GM12878 (cell line): ENCODE data around the gene MAN2A2. TPM values are rescaled to one million over a fixed set of nuclear protein-coding genes. Genes with fewer than 3 reads are reported as not detected.

Source experiments
- ATAC-seq: fragments of 200-7000 bp; cut with Tn5 transposase; 3 replicates; pipeline ENCODE4 v1.9.1; 2020; ENCODE audit warnings: mild to moderate bottlenecking, moderate library complexity
- BruUV-seq: library from RNA; stranded (reverse); fragments of 400-500 nt; replicated peaks from 2 replicates; lab custom pipeline; 2021; lab: Mats Ljungman, UMichigan
- CTCF ChIA-PET: fragments of 300-600 bp; sonication (Branson Sonifier 250); formaldehyde crosslinking; extraction: SDS; loops from one replicate; lab custom pipeline; 2021; ENCODE audit warnings: inconsistent platforms; lab: Yijun Ruan, JAX
- POLR2A ChIA-PET: fragments of 350-600 bp; formaldehyde crosslinking; extraction: SDS; loops from one replicate; lab custom pipeline; 2021; ENCODE audit warnings: inconsistent platforms; lab: Charles Lee
- RAD21 ChIA-PET: fragments of 300-600 bp; sonication (Branson Sonifier 250); formaldehyde crosslinking; loops from one replicate; lab custom pipeline; 2023; ENCODE audit warnings: antibody characterized with exemption; ENCODE audit not compliant: unreplicated experiment; lab: Charles Lee
- SMC1A ChIA-PET: fragments of 300-600 bp; sonication (Branson Sonifier 250); formaldehyde crosslinking; loops from one replicate; lab custom pipeline; 2023; ENCODE audit not compliant: unreplicated experiment, uncharacterized antibody; lab: Charles Lee
- DNase-seq: peaks from one replicate; pipeline ENCODE4 v3.0.0-alpha.2; 2011; ENCODE audit warnings: low read depth, low spot score
- FAIRE-seq: peaks from 3 replicates; lab custom pipeline; 2011; peaks lifted over from hg19 to GRCh38; lab: Jason Lieb, UNC
- H2AFZ ChIP-seq: 2 replicates; pipeline ENCODE4 v1.6.0; 2011; ENCODE audit warnings: low read depth, low read length, control low read depth; ENCODE audit not compliant: control insufficient read depth
- H3K27ac ChIP-seq: 2 replicates; pipeline ENCODE4 v1.5.1; 2011; ENCODE audit warnings: control low read depth; ENCODE audit not compliant: control insufficient read depth, insufficient read depth
- H3K27me3 ChIP-seq, 2 experiments: replicated peaks in 1 of 2; 2 replicates each; pipeline versions ENCODE4 v1.6.0 to v1.6.1; 2011; ENCODE audit warnings: low read length in 1 of 2; ENCODE audit not compliant: control insufficient read depth in 2 of 2, insufficient read depth in 2 of 2
- H3K36me3 ChIP-seq, 2 experiments: 2 replicates each; pipeline ENCODE4 v1.5.1; 2011; ENCODE audit warnings: low read length in 1 of 2; ENCODE audit not compliant: control insufficient read depth in 2 of 2, insufficient read depth in 2 of 2
- H3K4me1 ChIP-seq: 2 replicates; pipeline ENCODE4 v1.6.1; 2011; ENCODE audit warnings: mild to moderate bottlenecking, low read length, moderate library complexity, mixed read lengths; ENCODE audit not compliant: control insufficient read depth, insufficient read depth
- H3K4me2 ChIP-seq: 2 replicates; pipeline ENCODE4 v1.6.0; 2011; ENCODE audit warnings: control low read depth; ENCODE audit not compliant: control insufficient read depth, insufficient read depth
- H3K4me3 ChIP-seq: fragments of 200-600 bp; sonication (generic); 2 replicates; pipeline ENCODE4 v1.5.1; 2016
- H3K79me2 ChIP-seq: 2 replicates; pipeline ENCODE4 v1.6.0; 2011; ENCODE audit warnings: low read length; ENCODE audit not compliant: control insufficient read depth, insufficient read depth
- H3K9ac ChIP-seq: 2 replicates; pipeline ENCODE4 v1.8.0; 2011; ENCODE audit warnings: low read length, control low read depth, mixed read lengths; ENCODE audit not compliant: control insufficient read depth, insufficient read depth
- H3K9me3 ChIP-seq: replicated peaks from 3 replicates; pipeline ENCODE4 v1.5.1; 2011; ENCODE audit warnings: mild to moderate bottlenecking, low read length; ENCODE audit not compliant: control insufficient read depth, insufficient read depth
- H4K20me1 ChIP-seq: 2 replicates; pipeline ENCODE4 v1.6.0; 2011; ENCODE audit not compliant: control insufficient read depth, insufficient read depth
- MLLT1 ChIP-seq: fragments of 450-650 bp; IDR thresholded peaks from 2 replicates; pipeline ENCODE4 v1.6.1; 2016; ENCODE audit warnings: mild to moderate bottlenecking
- MYB ChIP-seq: fragments of 150-350 bp; IDR thresholded peaks from 2 replicates; pipeline ENCODE4 v1.6.1; 2014; ENCODE audit warnings: mild to moderate bottlenecking, low read depth, low read length, borderline replicate concordance
- POLR2AphosphoS2 ChIP-seq: IDR thresholded peaks from 2 replicates; pipeline ENCODE4 v1.6.1; 2011; ENCODE audit warnings: low read depth, mild to moderate bottlenecking, low read length, improper control_type of control experiment, moderate library complexity
- RAD51 ChIP-seq: fragments of 450-650 bp; IDR thresholded peaks from 2 replicates; pipeline ENCODE4 v1.6.1; 2016; ENCODE audit warnings: moderate library complexity, mild to moderate bottlenecking, inconsistent platforms
- RELB ChIP-seq: fragments of 450-650 bp; IDR thresholded peaks from 2 replicates; pipeline ENCODE4 v1.6.1; 2017; ENCODE audit warnings: low read depth, mild to moderate bottlenecking, moderate library complexity
- SIX5 ChIP-seq: IDR thresholded peaks from 2 replicates; pipeline ENCODE4 v1.6.1; 2011; ENCODE audit warnings: mild to moderate bottlenecking, low read depth, low read length, moderate library complexity; ENCODE audit not compliant: severe bottlenecking
- SKIL ChIP-seq: fragments of 450-650 bp; IDR thresholded peaks from 2 replicates; pipeline ENCODE4 v1.6.1; 2017; ENCODE audit warnings: mild to moderate bottlenecking, low read depth, inconsistent platforms; ENCODE audit not compliant: poor library complexity, severe bottlenecking
- SPI1 ChIP-seq: IDR thresholded peaks from 2 replicates; pipeline ENCODE4 v1.6.1; 2011; ENCODE audit warnings: low read depth, mild to moderate bottlenecking, low read length, moderate library complexity, borderline replicate concordance; ENCODE audit not compliant: insufficient read depth
- TCF12 ChIP-seq: IDR thresholded peaks from 2 replicates; pipeline ENCODE4 v1.6.1; 2011; ENCODE audit warnings: low read depth, mild to moderate bottlenecking, low read length
- USF2 ChIP-seq: IDR thresholded peaks from 2 replicates; pipeline ENCODE4 v1.6.1; 2011; ENCODE audit warnings: low read depth, low read length, improper control_type of control experiment, borderline replicate concordance
- WRNIP1 ChIP-seq: IDR thresholded peaks from 2 replicates; pipeline ENCODE4 v1.6.1; 2011; ENCODE audit warnings: low read depth, low read length, improper control_type of control experiment, borderline replicate concordance
- ZBTB33 ChIP-seq: fragments of 450-650 bp; IDR thresholded peaks from 2 replicates; pipeline ENCODE4 v1.6.1; 2017; ENCODE audit warnings: mild to moderate bottlenecking
- ZNF24 ChIP-seq: fragments of 450-650 bp; IDR thresholded peaks from 2 replicates; pipeline ENCODE4 v1.6.1; 2017; ENCODE audit warnings: antibody characterized with exemption, mild to moderate bottlenecking
- ZNF622 ChIP-seq: fragments of 450-650 bp; IDR thresholded peaks from 2 replicates; pipeline ENCODE4 v1.6.1; 2017; ENCODE audit warnings: mild to moderate bottlenecking, inconsistent platforms
- WGBS: methylation state at CpG from one replicate; pipeline ENCODE4 v1.1.6; 2016; ENCODE audit warnings: low lambda C conversion rate; ENCODE audit not compliant: insufficient replicate concordance, insufficient coverage; ENCODE audit errors: missing lambda C conversion rate; 5-methylcytosine and 5-hydroxymethylcytosine counted together
- in situ Hi-C: fragments of 300-500 bp; cut with MboI; formaldehyde crosslinking; loops from 9 replicates; pipeline ENCODE4 v1.14.3; 2018; ENCODE audit warnings: mixed read lengths
- intact Hi-C: fragments of 100-400 bp; cut with micrococcal nuclease; formaldehyde crosslinking; loops from one replicate; pipeline ENCODE4 v1.14.2; 2022; ENCODE audit not compliant: unreplicated experiment
- polyA plus RNA-seq, 11 experiments: library from polyadenylated mRNA; depleted of rRNA in 4 of 11; unstranded in 6 of 11; stranded (reverse) in 5 of 11; fragments of >200 nt; fragmentation: Nextera tagmentation in 4 of 11; fragmentation: Illumina TruSeq in 1 of 11; extraction: Ambion mirVana in 4 of 11; extraction: Trizol in 1 of 11; gene quantifications; 1 replicate in 1 of 11; 2 replicates in 10 of 11; pipeline versions ENCODE4 v1.2.1 to v1.2.3, GENCODE V29; 2011 to 2016; ENCODE audit warnings: inconsistent platforms in 2 of 11, missing spikeins in 2 of 11, low read depth in 1 of 11
- total RNA-seq, 4 experiments: library from RNA; depleted of rRNA in 3 of 4; stranded (reverse); fragments of >200 nt in 3 of 4; fragmentation: Illumina TruSeq in 1 of 4; extraction: Trizol in 1 of 4; gene quantifications; 2 replicates each; pipeline versions ENCODE4 v1.2.1 to v1.2.3, GENCODE V29; 2013 to 2021

MAN2A2 gene
- total and polyA plus RNA-seq, 10 of the 15 experiments (the other 5 are each of a cell fraction or from before 2014, with no cell fraction given): 4.2 to 79.4 (median 23.2) TPM

GRCh38 chr15:90945091-90945490 lies 42.0 kb downstream of the MAN2A2 start:
- RAD21 ChIA-PET: no interaction called here
- in situ Hi-C loops: no loop called here
- WGBS: 94% methylated on average over 7 of the region's 7 CpGs
- TF ChIP-seq ZBTB33 (no peak), RAD51 (no peak), WRNIP1 (no peak), POLR2AphosphoS2 (no peak), SKIL (no peak), ZNF24 (no peak), TCF12 (no peak), ZNF622 (no peak), USF2 (no peak), RELB (no peak), SPI1 (no peak), MLLT1 (no peak), MYB (no peak), SIX5 (no peak)

More at GRCh38 chr15:90945091-90945490, 42.0 kb downstream of the MAN2A2 start:
- H3K27ac ChIP-seq: no peak overlapping the region
- H3K9ac ChIP-seq: no peak overlapping the region
- H3K27me3 ChIP-seq: no peaks in the 10 kb centered on the region
- DNase-seq (no peak), FAIRE-seq (no peak), ATAC-seq (no peak)
- no peaks in the 10 kb centered on the region for H3K79me2 ChIP-seq
- CTCF ChIA-PET: interaction anchor here (2.6 kb wide), 1 partner anchor 10 kb away, joined by 16 read pairs; the partner anchor contains the start of gene UNC45A
- BruUV-seq: no TSS peak
- H2AFZ ChIP-seq: no peak overlapping the region
- H3K9me3 ChIP-seq: no peaks in the 10 kb centered on the region
- peaks cover 19 to 41% of the 10 kb centered on the region in 2 experiments for H3K36me3 ChIP-seq
- no peak overlapping the region for H3K4me2 ChIP-seq
- POLR2A ChIA-PET: no interaction called here
- H3K4me3 ChIP-seq: no peak overlapping the region
- SMC1A ChIA-PET: no interaction called here
- intact Hi-C loops: no loop called here
- H4K20me1 ChIP-seq: no peaks in the 10 kb centered on the region
- no peaks in the 10 kb centered on the region for H3K4me1 ChIP-seq
